ENCODE data around the gene TBC1D14. TPM values are rescaled to one million over a fixed set of nuclear protein-coding genes. Genes with fewer than 3 reads are reported as not detected.

TBC1D14 gene
- total and polyA plus RNA-seq, 9 of the 15 experiments (the other 6 are each of a cell fraction or from before 2014, with no cell fraction given): 2.1 to 59.6 (median 44.8) TPM

GRCh38 chr4:7051144-7051495 lies 141.5 kb downstream of the TBC1D14 start:
- peaks cover 42% of the 10 kb centered on the region for H3K79me2 ChIP-seq (ENCODE audit: control insufficient read depth, insufficient read depth, low read length)
- FAIRE-seq: no peak

More at GRCh38 chr4:7051144-7051495, 141.5 kb downstream of the TBC1D14 start:
- peaks cover 20% of the 10 kb centered on the region for H4K20me1 ChIP-seq (replicated peaks; ENCODE audit: control insufficient read depth, insufficient read depth, low read length)
- H2AFZ ChIP-seq (ENCODE audit: low read depth, low read length): no peak overlapping the region
- no peak overlapping the region for H3K9ac ChIP-seq (ENCODE audit: insufficient read depth in 1 of 2, low read depth in 2 of 2, low read length in 2 of 2)
- no peaks in the 10 kb centered on the region for H3K27me3 ChIP-seq (ENCODE audit: control insufficient read depth in 2 of 2, insufficient read depth in 2 of 2, low read length in 2 of 2)
- BruUV-seq (replicated peaks): no TSS peak
- no peak overlapping the region for H3K4me3 ChIP-seq
- no peak overlapping the region for H3K27ac ChIP-seq (ENCODE audit: extremely low read depth, low read depth, low read length)
- intact Hi-C loops (cut with micrococcal nuclease) (no loop called here), in situ Hi-C loops (cut with MboI) (no loop called here)
- DNase-seq (ENCODE audit: extremely low read depth in 1 of 4, low spot score in 3 of 4) (no peak), ATAC-seq (no peak)
- no peaks in the 10 kb centered on the region for H3K9me3 ChIP-seq (replicated peaks; ENCODE audit: control insufficient read depth, insufficient read depth, low read depth, low read length)
- peaks cover 4 to 57% of the 10 kb centered on the region in 2 experiments; a peak in 4 of 5 replicates for H3K4me1 ChIP-seq (replicated peaks in 1 of 2; ENCODE audit: control insufficient read depth in 2 of 2, insufficient read depth in 2 of 2, low read length in 2 of 2)
- peaks cover 36% of the 10 kb centered on the region; the same call in 2 of the 3 replicates for H3K36me3 ChIP-seq (ENCODE audit: control insufficient read depth, insufficient read depth, low read length)
- ChIA-PET CTCF (ENCODE audit: low intra/inter-chr PET ratio) (no interaction called here), POLR2A (interaction anchor here (1.4 to 1.9 kb wide), 2 partner anchors 9 to 16 kb away, joined by 3 to 8 read pairs; partner anchors contain the start of gene GRPEL1)
- 81% methylated on average over 11 of the region's 12 CpGs for WGBS (ENCODE audit: insufficient coverage, low coverage, missing lambda C conversion rate)
- peaks cover 6% of the 10 kb centered on the region for H3K9me1 ChIP-seq (ENCODE audit: control insufficient read depth, insufficient read depth, low read length)
- no peak for TF ChIP-seq ZFP36 (IDR thresholded peaks at IDR 0.05; ENCODE audit: low read depth, low read length, partially characterized antibody)
- TF ChIP-seq NCOR1 (IDR thresholded peaks at IDR 0.05): no peak
- no peak for TF ChIP-seq THAP12 (CRISPR knock-in tag; IDR thresholded peaks at IDR 0.05)
- TF ChIP-seq HDAC3 (IDR thresholded peaks at IDR 0.05; ENCODE audit: borderline replicate concordance, partially characterized antibody): no peak
- no peak for TF ChIP-seq ETV6 (IDR thresholded peaks at IDR 0.05; ENCODE audit: borderline replicate concordance in 1 of 2, low read depth in 2 of 2, low read length in 1 of 2)
- no peak for TF ChIP-seq ETV6 (CRISPR knock-in tag; IDR thresholded peaks at IDR 0.05; ENCODE audit: borderline replicate concordance)
- TF ChIP-seq E2F5 (CRISPR knock-in tag; IDR thresholded peaks at IDR 0.05): no peak
- TF ChIP-seq ID3 (CRISPR knock-in tag; IDR thresholded peaks at IDR 0.05): no peak
- TF ChIP-seq ID3 (tag; IDR thresholded peaks at IDR 0.05): no peak
- TF ChIP-seq KLF16 (IDR thresholded peaks at IDR 0.05): no peak
- TF ChIP-seq FOXA1 (IDR thresholded peaks at IDR 0.05; ENCODE audit: borderline replicate concordance): no peak
- no peak for TF ChIP-seq ATF6 (CRISPR knock-in tag; IDR thresholded peaks at IDR 0.05)
- no peak for TF ChIP-seq ZNF584 (CRISPR knock-in tag; IDR thresholded peaks at IDR 0.05; ENCODE audit: low read depth)
- TF ChIP-seq COPS2 (conservative IDR thresholded peaks at IDR 0.05): no peak
- TF ChIP-seq HSF4 (CRISPR knock-in tag; IDR thresholded peaks at IDR 0.05; ENCODE audit: borderline replicate concordance): no peak
- H3K4me2 ChIP-seq (ENCODE audit: insufficient read depth, low read length): no peak overlapping the region

Data from K562 (cell line).